NB4 (cell line): Measurements from ENCODE around the gene FAM107B.

ENCODE experiments used
- MYC ChIP-seq: IDR thresholded peaks from 2 replicates; pipeline ENCODE4 v1.6.1; 2011; ENCODE audit warnings: low read depth, low read length
- POLR2A ChIP-seq: IDR thresholded peaks from 2 replicates; pipeline ENCODE4 v1.6.1; 2011; ENCODE audit warnings: mild to moderate bottlenecking; ENCODE audit not compliant: insufficient read length; ENCODE audit errors: extremely low read depth
- TF ChIP-seq, protein P1 (sequence below): IDR thresholded peaks from one replicate; pipeline ENCODE4 v1.5.1; 2012; ENCODE audit warnings: low read depth, low read length
- TF ChIP-seq, protein P2 (sequence below): IDR thresholded peaks from 2 replicates; pipeline ENCODE4 v1.6.1; 2011; ENCODE audit warnings: low read depth, low read length

DNA sequence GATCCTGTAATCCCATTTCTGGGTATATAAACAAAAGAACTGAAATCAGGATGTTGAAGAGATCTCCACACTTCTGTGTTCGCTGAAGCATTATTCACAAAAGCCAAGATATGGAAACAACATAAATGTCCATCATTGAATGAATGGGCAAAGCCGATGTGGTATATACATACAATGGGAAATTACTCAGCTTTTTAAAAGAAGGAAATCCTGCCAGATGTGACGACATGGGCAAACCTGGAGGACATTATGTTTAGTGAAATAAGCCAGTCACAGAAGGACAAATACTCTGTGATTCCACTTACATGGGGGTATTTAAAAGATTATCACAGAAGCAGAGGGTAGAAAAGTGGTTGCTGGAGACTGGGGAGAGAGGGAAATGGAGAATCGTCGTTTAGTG lies 23.9 kb upstream of the FAM107B start:
- TF ChIP-seq, protein P1, sequence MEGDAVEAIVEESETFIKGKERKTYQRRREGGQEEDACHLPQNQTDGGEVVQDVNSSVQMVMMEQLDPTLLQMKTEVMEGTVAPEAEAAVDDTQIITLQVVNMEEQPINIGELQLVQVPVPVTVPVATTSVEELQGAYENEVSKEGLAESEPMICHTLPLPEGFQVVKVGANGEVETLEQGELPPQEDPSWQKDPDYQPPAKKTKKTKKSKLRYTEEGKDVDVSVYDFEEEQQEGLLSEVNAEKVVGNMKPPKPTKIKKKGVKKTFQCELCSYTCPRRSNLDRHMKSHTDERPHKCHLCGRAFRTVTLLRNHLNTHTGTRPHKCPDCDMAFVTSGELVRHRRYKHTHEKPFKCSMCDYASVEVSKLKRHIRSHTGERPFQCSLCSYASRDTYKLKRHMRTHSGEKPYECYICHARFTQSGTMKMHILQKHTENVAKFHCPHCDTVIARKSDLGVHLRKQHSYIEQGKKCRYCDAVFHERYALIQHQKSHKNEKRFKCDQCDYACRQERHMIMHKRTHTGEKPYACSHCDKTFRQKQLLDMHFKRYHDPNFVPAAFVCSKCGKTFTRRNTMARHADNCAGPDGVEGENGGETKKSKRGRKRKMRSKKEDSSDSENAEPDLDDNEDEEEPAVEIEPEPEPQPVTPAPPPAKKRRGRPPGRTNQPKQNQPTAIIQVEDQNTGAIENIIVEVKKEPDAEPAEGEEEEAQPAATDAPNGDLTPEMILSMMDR: no peak
- TF ChIP-seq, protein P2, sequence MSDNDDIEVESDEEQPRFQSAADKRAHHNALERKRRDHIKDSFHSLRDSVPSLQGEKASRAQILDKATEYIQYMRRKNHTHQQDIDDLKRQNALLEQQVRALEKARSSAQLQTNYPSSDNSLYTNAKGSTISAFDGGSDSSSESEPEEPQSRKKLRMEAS: no peak
- TF ChIP-seq POLR2A (no peak), MYC (no peak)
